Stimulated activated memory B cell treated with anti-CD40 and anti-IgM and Interleukin-4, amounts not matched to agents 10 μg/mL and 1 μg/mL and 100 μg/mL, for 72 hours (primary cell): ENCODE measurements around the gene CHIT1.
"Not testable (repeated sequence)": the region's sequence is repeated elsewhere in the genome, so short reads cannot be mapped to it uniquely, and the experiment has no call there.

Experiments used
- ATAC-seq: fragments of 150-1000 bp; cut with Tn5 transposase; 2 replicates; pipeline ENCODE4 v1.10.0; 2021
- H3K27ac Mint-ChIP-seq: one replicate; pipeline ENCODE4 v1.8.0; 2022; ENCODE audit warnings: mild to moderate bottlenecking, mixed read lengths
- H3K27me3 Mint-ChIP-seq: one replicate; pipeline ENCODE4 v1.8.0; 2022; ENCODE audit warnings: mixed read lengths
- H3K36me3 Mint-ChIP-seq: one replicate; pipeline ENCODE4 v1.8.0; 2022; ENCODE audit warnings: mixed read lengths
- H3K4me1 Mint-ChIP-seq: one replicate; pipeline ENCODE4 v1.8.0; 2022; ENCODE audit warnings: mixed read lengths
- H3K4me3 Mint-ChIP-seq: one replicate; pipeline ENCODE4 v1.8.0; 2022; ENCODE audit warnings: mild to moderate bottlenecking, moderate library complexity, mixed read lengths
- H3K9me3 Mint-ChIP-seq: one replicate; pipeline ENCODE4 v1.8.0; 2022; ENCODE audit warnings: mixed read lengths

CHIT1 gene

DNA sequence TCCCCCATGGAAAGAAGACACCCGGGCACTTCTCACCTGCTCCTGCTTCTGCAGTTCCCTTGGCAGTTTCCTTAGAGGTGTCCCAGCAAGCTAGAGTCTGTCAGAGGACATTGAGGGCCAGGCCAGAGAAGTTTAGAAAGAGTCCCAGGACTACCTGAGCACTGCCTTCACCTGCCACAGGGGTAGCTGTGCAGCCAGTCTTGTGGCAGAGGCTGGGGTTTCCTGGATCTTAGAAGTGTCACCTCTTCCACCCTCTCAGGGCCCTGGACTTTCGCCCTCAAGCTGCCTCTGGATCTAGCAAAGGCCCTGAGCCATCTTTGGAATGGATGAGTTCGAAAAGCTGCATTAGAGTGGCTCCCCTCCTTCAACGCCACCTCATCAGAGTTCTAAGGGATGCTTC is 41.0 kb upstream of the CHIT1 start:
- no peak overlapping the region for H3K27ac Mint-ChIP-seq
- peaks cover 68% of the 10 kb centered on the region for H3K4me1 Mint-ChIP-seq
- H3K27me3 Mint-ChIP-seq, result no peaks in the 10 kb centered on the region
- no peak overlapping the region for H3K4me3 Mint-ChIP-seq
- no peaks in the 10 kb centered on the region for H3K36me3 Mint-ChIP-seq
- no peaks in the 10 kb centered on the region for H3K9me3 Mint-ChIP-seq
- no peak for ATAC-seq

DNA sequence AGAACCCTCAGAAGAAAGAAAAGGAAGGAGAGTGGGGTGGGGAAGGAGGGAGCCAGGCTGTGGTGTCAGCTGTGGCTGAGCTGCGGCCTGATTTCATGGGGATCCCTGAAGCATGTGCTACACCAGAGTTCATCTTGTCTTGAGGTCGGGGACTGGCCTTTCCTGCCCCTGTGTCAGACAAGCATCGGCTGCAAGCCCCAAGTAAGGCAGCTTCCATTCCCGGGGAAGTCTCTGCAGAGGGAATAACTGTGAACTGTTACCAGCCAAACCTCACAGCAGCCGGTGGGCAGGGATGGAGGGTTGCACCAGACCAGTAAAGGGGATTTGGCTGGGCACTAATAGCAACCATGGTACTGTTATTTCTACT is 40.2 kb upstream of the CHIT1 start:
- Mint-ChIP-seq H3K27me3 (no peaks in the 10 kb centered on the region), H3K4me3 (no peak overlapping the region), H3K36me3 (no peaks in the 10 kb centered on the region), H3K4me1 (peaks cover 61% of the 10 kb centered on the region), H3K27ac (no peak overlapping the region), H3K9me3 (no peaks in the 10 kb centered on the region)
- ATAC-seq, result no peak

DNA sequence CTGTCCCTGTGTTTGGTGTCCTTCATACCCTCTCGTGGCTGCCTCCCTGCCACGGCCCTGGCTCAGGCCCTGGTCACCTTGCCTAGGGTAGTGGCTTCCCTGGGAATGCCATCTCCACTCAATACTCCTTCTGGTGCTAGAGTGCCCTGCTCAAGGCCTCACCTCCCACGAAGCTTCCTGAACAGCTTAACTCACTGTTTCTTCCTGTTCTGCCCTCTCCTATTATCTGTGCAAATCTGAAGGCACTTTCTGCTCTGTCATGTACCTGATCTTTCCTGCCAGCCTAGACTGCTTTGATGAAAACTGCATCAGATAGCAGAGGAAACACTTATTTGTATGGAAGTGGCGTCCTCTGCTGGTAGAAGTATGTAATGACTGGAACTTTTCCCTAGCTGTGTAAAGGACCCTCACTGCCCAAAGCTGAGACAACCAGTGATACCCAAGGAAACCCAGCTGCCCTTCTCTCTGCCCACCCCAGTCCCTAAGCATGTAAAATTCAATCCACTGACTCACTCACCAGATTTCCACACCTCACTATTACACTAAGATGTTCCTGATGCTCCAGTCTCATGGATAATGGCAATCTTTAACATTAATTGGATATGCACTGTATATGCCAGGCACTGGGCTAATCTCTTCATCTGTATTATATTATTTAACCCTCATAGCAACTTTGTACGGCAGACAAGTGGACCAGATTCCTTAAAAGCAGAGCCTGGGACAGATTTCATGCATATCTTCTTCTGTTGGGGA is 39.6 kb upstream of the CHIT1 start:
- Mint-ChIP-seq H3K27me3 (no peaks in the 10 kb centered on the region), H3K36me3 (no peaks in the 10 kb centered on the region), H3K4me3 (no peak overlapping the region), H3K9me3 (no peaks in the 10 kb centered on the region), H3K27ac (no peak overlapping the region), H3K4me1 (peaks cover 56% of the 10 kb centered on the region)
- ATAC-seq, result no peak

DNA sequence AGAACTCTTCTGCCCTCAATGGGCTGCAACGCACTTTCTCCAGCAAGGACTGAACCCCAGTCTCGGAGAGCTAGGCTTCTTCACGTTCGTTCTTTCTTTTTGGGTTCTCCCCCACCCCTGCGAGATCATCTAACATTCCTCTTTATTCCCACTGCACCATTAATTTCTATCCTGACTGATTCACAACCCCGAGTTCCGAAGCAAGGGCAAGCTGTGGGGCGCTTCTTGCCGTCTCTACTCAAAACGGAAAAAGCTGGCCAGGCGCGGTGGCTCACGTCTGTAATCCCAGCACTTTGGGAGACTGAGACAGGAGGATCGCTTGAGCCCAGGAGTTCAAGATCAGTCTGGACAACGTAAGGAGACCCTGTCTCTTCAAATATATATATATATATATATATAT is 38.4 kb upstream of the CHIT1 start:
- H3K9me3 Mint-ChIP-seq, result no peaks in the 10 kb centered on the region
- no peaks in the 10 kb centered on the region for H3K36me3 Mint-ChIP-seq
- peaks cover 55% of the 10 kb centered on the region for H3K4me1 Mint-ChIP-seq
- no peaks in the 10 kb centered on the region for H3K27me3 Mint-ChIP-seq
- peak overlapping the region; percentile 79 for H3K27ac Mint-ChIP-seq
- no peak for ATAC-seq
- peak overlapping the region; percentile 95 for H3K4me3 Mint-ChIP-seq

DNA sequence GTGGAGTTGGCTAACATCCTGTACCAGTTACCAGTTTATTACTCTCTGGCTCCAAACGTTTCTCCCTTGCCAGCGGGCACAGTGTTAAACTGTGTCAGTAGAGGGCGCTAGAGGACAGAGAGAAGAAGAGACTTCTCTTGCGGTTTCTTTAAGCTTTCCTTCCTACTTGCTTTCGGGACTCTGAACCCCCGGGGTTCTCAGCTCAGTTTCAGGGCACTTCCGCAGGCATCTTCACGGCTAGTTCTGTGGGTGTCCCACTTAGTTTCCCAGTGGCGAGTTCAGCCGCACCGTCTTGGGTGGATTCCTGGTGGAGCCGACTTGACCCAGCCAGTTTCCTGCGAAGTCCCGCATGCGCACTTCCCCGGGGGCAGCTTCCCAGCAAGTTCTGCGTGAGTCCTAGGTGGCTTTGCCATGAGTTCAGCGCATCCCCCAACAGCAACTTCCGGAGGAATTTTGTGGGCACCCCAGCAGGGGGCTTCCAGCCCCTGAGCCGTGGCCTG is 37.9 kb upstream of the CHIT1 start:
- Mint-ChIP-seq H3K27ac (peak overlapping the region; percentile 79), H3K4me1 (peaks cover 50% of the 10 kb centered on the region), H3K36me3 (no peaks in the 10 kb centered on the region), H3K9me3 (no peaks in the 10 kb centered on the region), H3K4me3 (peak overlapping the region; percentile 95), H3K27me3 (no peaks in the 10 kb centered on the region)
- peak; percentile 76 for ATAC-seq

DNA sequence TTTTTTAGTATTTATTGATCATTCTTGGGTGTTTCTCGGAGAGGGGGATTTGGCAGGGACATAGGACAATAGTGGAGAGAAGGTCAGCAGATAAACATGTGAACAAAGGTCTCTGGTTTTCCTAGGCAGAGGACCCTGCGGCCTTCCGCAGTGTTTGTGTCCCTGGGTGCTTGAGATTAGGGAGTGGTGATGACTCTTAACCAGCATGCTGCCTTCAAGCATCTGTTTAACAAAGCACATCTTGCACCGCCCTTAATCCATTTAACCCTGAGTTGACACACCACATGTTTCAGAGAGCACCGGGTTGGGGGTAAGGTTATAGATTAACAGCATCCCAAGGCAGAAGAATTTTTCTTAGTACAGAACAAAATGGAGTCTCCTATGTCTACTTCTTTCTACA is 36.7 kb upstream of the CHIT1 start:
- H3K4me1 Mint-ChIP-seq, result peaks cover 40% of the 10 kb centered on the region
- not testable (repeated sequence) for H3K4me3 Mint-ChIP-seq, H3K27me3 Mint-ChIP-seq, H3K9me3 Mint-ChIP-seq, H3K27ac Mint-ChIP-seq, H3K36me3 Mint-ChIP-seq, ATAC-seq

DNA sequence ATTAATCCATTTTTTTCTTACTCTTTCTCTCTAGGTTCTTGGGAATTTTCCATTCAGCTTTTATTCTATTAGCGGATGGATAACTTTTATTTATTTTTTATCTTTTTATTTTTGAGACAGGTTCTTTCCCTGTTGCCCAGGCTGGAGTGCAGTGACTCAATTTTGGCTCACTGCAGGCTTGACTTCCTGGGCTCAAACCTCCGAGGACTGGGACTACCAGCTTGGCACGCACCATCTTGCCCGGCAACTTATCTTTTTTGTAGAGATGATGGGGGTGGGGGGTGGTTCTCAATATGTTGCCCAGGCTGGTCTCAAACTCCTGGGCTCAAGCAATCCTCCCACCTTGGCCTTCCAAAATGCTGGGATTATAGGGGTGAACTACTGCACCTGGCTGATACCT is 36.1 kb upstream of the CHIT1 start:
- Mint-ChIP-seq H3K9me3 (no peaks in the 10 kb centered on the region), H3K27ac (no peak overlapping the region), H3K4me3 (no peak overlapping the region), H3K27me3 (no peaks in the 10 kb centered on the region), H3K4me1 (peaks cover 34% of the 10 kb centered on the region), H3K36me3 (no peaks in the 10 kb centered on the region)
- no peak for ATAC-seq

DNA sequence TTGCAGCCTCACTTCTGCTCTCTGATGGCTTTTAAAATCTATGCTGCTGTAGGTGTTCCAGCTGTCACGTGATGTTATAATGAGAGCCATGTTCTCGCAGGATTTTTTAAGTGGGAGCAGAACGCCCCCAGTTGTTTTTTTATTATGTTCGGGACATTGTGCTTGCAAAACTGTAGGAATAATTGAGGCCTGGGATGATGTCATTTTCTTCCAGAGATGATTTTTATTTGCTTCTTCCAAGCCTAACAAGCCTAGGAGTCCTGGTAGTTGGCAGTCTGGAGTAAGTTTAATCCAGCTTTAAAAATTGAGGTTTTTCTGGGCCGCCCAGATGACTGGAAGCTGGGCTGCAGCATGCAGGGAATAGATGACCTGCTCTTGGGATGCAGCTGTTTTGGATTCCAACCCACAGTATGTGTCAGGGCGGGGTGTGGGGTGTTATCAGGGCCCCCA is 34.6 kb upstream of the CHIT1 start:
- Mint-ChIP-seq H3K27ac (no peak overlapping the region), H3K4me1 (peaks cover 31% of the 10 kb centered on the region), H3K27me3 (no peaks in the 10 kb centered on the region), H3K9me3 (no peaks in the 10 kb centered on the region), H3K4me3 (no peak overlapping the region), H3K36me3 (no peaks in the 10 kb centered on the region)
- no peak for ATAC-seq

DNA sequence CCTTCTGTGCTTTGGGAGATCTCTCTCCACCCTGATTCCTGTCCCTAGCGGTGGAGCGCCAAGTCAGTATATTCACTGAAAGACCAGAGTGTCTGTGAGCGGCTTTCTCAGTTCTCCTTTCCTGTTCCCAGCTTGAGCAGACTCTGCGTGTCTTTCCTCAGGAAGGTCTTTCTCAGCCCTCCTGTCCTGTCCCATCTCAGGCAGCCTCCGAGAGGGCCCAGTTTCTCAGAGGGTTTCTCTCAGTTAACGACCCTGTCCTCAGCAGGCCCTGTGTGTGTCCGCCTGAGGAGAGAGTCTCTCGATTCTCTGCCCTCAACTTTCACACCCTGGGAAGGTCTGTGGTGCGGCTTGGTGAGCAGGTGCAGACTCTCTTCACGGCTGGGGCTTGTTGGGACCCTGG is 34.0 kb upstream of the CHIT1 start:
- no peak overlapping the region for H3K27ac Mint-ChIP-seq
- H3K4me3 Mint-ChIP-seq, result no peak overlapping the region
- no peaks in the 10 kb centered on the region for H3K9me3 Mint-ChIP-seq
- no peaks in the 10 kb centered on the region for H3K36me3 Mint-ChIP-seq
- peak; percentile 43 for ATAC-seq
- peaks cover 31% of the 10 kb centered on the region for H3K4me1 Mint-ChIP-seq
- H3K27me3 Mint-ChIP-seq, result no peaks in the 10 kb centered on the region

DNA sequence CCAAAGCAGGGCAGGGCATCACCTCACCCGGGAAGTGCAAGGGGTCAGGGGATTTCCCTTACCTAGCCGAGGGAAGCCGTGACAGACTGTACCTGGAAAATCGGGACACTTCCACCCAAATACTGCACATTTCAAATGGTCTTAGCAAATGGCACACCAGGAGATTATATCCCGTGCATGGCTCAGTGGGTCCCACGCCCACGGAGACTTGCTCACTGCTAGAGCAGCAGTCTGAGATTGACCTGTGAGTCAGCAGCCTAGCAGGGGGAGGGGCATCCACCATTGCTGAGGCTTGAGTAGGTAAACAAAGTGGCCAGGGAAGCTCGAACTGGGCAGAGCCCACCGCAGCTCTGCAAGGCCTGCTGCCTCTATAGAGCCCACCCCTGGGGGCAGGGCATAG is 27.2 kb upstream of the CHIT1 start:
- H3K4me3 Mint-ChIP-seq, H3K27ac Mint-ChIP-seq, H3K9me3 Mint-ChIP-seq, H3K4me1 Mint-ChIP-seq, ATAC-seq: not testable (repeated sequence)
- Mint-ChIP-seq H3K36me3 (peaks cover 26% of the 10 kb centered on the region), H3K27me3 (peaks cover 15% of the 10 kb centered on the region)

DNA sequence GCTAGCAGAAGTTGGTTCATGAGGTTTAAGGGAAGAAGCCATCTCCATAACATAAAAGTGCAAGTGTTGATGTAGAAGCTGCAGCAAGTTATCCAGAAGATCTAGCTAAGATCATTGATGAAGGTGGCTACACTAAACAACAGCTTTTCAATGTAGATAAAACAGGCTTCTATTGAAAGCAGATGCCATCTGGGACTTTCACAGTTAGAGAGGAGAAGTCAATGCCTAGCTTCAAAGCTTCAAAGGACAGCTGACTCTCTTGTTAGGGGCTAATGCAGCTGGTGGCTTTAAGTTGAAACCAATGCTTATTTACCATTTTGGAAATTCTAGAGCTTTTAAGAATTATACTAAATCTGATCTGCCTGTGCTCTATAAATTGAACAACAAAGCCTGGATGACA is 25.3 kb upstream of the CHIT1 start:
- Mint-ChIP-seq H3K36me3 (peaks cover 26% of the 10 kb centered on the region), H3K27me3 (peaks cover 15% of the 10 kb centered on the region)
- not testable (repeated sequence) for H3K4me1 Mint-ChIP-seq, ATAC-seq, H3K9me3 Mint-ChIP-seq, H3K27ac Mint-ChIP-seq, H3K4me3 Mint-ChIP-seq

DNA sequence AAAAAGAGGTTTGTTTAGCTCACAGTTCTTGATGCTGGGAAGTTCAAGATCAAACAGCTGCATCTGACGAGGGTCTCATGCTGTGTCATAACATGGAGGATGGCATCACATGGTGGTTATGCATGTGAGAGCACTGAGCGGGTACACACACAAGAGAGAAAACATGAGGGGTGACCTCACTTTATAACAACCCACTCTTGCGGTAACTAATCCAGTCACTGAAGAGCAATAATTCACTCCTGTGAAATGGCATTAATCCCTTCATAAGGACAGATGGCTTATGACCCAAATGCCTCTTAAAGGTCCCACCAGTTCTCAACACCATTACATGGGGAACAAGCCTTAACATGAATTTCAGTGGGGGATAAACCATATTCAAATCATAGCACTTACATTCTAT is 23.2 kb upstream of the CHIT1 start:
- no peak for ATAC-seq
- peaks cover 25% of the 10 kb centered on the region for H3K36me3 Mint-ChIP-seq
- H3K4me1 Mint-ChIP-seq, result no peaks in the 10 kb centered on the region
- no peak overlapping the region for H3K27ac Mint-ChIP-seq
- peaks cover 15% of the 10 kb centered on the region for H3K27me3 Mint-ChIP-seq
- no peak overlapping the region for H3K4me3 Mint-ChIP-seq
- H3K9me3 Mint-ChIP-seq, result peaks cover 9% of the 10 kb centered on the region

DNA sequence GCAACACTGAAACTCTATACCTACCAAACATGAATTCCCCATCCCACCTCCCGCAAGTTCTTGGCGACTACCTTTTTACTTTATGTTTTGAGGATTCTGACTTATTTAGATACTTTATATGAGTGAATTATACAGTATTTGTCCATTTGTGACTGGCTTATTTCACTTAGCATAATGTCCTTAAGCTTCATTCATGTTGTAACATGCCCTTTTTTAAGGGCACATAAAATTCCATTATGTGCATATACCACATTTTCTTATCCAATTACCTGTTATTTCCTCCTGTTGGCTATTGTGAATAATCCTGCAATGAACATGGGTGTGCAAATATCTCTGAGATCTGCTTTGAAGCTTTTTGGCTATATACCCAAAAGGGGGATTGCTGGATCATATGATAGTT is 22.0 kb upstream of the CHIT1 start:
- H3K36me3 Mint-ChIP-seq, result peaks cover 19% of the 10 kb centered on the region
- no peak overlapping the region for H3K27ac Mint-ChIP-seq
- peaks cover 18% of the 10 kb centered on the region for H3K27me3 Mint-ChIP-seq

DNA sequence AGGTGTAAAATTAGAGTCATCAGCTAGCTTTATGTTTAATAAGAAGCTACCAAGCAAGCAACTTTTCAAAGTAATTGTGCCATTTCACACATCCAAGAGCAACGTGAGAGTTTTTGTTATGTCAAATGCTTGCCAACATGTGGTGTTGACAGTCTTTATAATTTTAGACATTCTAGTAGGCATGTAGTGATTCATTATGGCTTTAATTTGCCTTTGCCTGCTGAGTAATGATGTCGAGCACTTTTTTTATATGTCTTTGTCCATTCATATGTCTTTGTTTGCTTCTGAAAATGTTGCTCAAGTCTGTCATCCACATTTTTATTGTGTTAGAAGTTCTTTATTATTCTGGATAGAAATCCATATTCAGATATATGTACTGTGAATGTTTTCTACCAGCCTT is 21.4 kb upstream of the CHIT1 start:
- H3K27ac Mint-ChIP-seq, result no peak overlapping the region
- peaks cover 9% of the 10 kb centered on the region for H3K9me3 Mint-ChIP-seq
- no peak overlapping the region for H3K4me3 Mint-ChIP-seq
- peaks cover 19% of the 10 kb centered on the region for H3K27me3 Mint-ChIP-seq
- no peak for ATAC-seq
- no peaks in the 10 kb centered on the region for H3K4me1 Mint-ChIP-seq
- H3K36me3 Mint-ChIP-seq, result peaks cover 15% of the 10 kb centered on the region

More for the DNA sequence above, 22.0 kb upstream of the CHIT1 start:
- Mint-ChIP-seq H3K9me3 (peaks cover 7% of the 10 kb centered on the region), H3K4me3 (no peak overlapping the region), H3K4me1 (no peaks in the 10 kb centered on the region)
- ATAC-seq, result no peak

DNA sequence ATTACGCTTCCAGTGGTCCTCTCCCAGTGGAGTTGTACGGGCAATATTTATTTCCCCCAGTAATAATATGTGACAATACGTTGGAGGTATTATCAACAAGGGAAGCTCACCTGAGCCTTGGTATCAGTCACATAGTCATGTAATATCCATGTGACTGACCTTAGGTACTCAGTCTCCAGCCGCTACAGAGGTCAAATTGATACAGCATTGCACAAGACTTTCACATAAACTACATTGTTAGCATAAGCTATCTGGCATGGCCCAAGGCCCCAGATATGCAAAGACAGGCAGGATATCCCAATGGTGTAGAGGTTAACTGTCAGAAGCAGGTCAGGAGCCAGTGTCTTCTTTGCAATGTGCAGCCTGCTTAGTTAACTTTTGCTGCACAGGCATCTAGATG is 15.3 kb upstream of the CHIT1 start:
- peaks cover 6% of the 10 kb centered on the region for H3K36me3 Mint-ChIP-seq
- H3K4me1 Mint-ChIP-seq, result peaks cover 5% of the 10 kb centered on the region
- H3K27me3 Mint-ChIP-seq, result peaks cover 42% of the 10 kb centered on the region
- no peak for ATAC-seq
- peaks cover 7% of the 10 kb centered on the region for H3K9me3 Mint-ChIP-seq
- H3K4me3 Mint-ChIP-seq, result no peak overlapping the region
- no peak overlapping the region for H3K27ac Mint-ChIP-seq

DNA sequence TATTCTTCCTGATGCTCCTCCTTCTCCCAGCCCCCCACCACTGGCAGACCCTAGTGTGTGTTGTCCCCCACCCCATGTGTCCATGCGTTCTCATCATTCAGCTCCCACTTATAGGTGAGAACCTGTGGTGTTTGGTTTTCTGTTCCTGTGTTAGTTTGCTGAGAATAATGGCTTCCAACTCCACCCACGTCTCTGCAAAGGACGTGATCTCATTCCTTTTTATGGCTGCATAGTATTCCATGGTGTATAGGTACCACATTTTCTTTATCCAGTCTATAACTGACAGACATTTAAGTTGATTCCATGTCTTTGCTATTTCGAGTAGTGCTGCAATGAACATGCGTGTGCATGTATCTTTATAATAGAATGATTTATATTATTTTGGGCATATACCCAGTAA is 12.2 kb upstream of the CHIT1 start:
- peaks cover 59% of the 10 kb centered on the region for H3K27me3 Mint-ChIP-seq
- H3K9me3 Mint-ChIP-seq, result peaks cover 12% of the 10 kb centered on the region
- ATAC-seq, H3K4me1 Mint-ChIP-seq, H3K27ac Mint-ChIP-seq, H3K4me3 Mint-ChIP-seq: not testable (repeated sequence)
- H3K36me3 Mint-ChIP-seq, result peaks cover 12% of the 10 kb centered on the region
